ENCODE data around the gene AMHR2.
"Not testable (repeated sequence)": the region's sequence is repeated elsewhere in the genome, so short reads cannot be mapped to it uniquely, and the experiment has no call there.

AMHR2 gene

DNA sequence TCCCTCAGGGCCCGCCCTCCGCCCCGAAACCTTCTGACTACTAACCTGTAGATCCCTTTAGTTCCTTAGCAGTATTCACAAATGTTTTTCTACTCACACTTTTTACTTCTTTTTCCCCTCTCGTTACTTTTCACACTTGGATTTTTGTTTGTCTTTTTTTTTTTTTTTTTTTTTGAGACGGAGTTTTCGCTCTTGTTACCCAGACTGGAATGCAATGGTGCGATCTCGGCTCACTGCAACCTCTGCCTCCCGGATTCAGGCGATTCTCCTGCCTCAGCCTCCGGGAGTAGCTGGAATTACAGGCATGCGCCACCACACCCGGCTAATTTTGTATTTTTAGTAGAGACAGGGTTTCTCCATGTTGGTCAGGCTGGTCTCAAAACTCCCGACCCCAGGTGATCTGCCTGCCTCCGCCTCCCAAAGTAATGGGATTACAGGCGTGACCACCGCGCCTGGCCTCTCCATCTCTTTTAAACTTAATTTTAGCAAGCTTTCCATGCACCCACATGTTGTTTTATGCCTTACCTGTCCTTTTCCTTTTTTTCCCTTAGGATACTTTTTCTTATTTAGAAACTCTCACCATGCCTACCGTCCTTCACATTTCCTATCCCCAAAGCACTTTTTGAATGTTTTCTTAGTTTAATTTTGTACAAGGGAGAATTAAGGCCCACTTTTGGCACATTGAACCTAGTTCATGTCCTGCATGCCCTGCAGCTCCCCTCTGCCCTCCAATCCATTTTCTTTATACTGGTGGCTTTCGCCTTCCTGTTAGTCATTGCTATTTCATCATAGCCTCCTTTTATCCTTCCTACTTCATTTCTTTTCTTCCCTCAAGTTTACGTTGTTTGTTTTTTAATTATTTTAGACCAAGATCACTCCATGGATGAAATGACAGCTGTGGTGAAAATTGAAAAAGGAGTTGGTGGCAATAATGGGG, 42.6 kb upstream of the AMHR2 start:
- peak; percentile 70 for DNase-seq (ENCODE audit: low read depth)
- TF ChIP-seq, protein P1, sequence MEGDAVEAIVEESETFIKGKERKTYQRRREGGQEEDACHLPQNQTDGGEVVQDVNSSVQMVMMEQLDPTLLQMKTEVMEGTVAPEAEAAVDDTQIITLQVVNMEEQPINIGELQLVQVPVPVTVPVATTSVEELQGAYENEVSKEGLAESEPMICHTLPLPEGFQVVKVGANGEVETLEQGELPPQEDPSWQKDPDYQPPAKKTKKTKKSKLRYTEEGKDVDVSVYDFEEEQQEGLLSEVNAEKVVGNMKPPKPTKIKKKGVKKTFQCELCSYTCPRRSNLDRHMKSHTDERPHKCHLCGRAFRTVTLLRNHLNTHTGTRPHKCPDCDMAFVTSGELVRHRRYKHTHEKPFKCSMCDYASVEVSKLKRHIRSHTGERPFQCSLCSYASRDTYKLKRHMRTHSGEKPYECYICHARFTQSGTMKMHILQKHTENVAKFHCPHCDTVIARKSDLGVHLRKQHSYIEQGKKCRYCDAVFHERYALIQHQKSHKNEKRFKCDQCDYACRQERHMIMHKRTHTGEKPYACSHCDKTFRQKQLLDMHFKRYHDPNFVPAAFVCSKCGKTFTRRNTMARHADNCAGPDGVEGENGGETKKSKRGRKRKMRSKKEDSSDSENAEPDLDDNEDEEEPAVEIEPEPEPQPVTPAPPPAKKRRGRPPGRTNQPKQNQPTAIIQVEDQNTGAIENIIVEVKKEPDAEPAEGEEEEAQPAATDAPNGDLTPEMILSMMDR (IDR thresholded peaks at IDR 0.05; ENCODE audit: insufficient read depth, low read depth, low read length, missing control alignments), result no peak
- peak overlapping the region; percentile 50 for H3K4me3 ChIP-seq (ENCODE audit: low read length)

DNA sequence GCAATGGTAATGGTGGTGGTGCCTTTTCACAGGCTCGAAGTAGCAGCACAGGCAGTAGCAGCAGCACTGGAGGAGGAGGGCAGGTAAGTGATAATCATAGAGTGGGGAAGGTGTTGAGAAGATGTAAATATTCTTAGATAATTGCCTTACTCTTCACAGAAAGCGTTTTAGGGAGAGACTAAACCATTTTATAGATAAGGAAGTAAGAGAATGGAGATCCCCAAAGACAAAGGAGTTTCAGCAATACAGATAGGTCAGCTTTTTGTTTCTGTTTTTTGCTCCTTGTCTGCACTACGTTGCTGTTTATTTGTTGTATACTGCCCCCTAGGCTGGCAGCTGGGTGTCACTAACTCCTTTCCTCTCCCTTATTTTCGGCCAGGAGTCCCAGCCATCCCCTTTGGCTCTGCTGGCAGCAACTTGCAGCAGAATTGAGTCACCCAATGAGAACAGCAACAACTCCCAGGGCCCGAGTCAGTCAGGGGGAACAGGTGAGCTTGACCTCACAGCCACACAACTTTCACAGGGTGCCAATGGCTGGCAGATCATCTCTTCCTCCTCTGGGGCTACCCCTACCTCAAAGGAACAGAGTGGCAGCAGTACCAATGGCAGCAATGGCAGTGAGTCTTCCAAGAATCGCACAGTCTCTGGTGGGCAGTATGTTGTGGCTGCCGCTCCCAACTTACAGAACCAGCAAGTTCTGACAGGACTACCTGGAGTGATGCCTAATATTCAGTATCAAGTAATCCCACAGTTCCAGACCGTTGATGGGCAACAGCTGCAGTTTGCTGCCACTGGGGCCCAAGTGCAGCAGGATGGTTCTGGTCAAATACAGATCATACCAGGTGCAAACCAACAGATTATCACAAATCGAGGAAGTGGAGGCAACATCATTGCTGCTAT, 41.7 kb upstream of the AMHR2 start:
- DNase-seq (ENCODE audit: low read depth), result peak; percentile 97
- peak overlapping the region; percentile 50 for H3K4me3 ChIP-seq (ENCODE audit: low read length)
- TF ChIP-seq, protein P1 (IDR thresholded peaks at IDR 0.05; ENCODE audit: insufficient read depth, low read depth, low read length, missing control alignments), result peak; percentile 65

DNA sequence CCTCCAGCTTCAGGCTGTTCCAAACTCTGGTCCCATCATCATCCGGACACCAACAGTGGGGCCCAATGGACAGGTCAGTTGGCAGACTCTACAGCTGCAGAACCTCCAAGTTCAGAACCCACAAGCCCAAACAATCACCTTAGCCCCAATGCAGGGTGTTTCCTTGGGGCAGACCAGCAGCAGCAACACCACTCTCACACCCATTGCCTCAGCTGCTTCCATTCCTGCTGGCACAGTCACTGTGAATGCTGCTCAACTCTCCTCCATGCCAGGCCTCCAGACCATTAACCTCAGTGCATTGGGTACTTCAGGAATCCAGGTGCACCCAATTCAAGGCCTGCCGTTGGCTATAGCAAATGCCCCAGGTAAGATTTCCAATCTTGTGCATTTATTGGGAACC, 40.4 kb upstream of the AMHR2 start:
- TF ChIP-seq, protein P1 (IDR thresholded peaks at IDR 0.05; ENCODE audit: insufficient read depth, low read depth, low read length, missing control alignments), result no peak
- H3K4me3 ChIP-seq (ENCODE audit: low read length), result peak overlapping the region; percentile 25
- DNase-seq (ENCODE audit: low read depth), result peak; percentile 42

DNA sequence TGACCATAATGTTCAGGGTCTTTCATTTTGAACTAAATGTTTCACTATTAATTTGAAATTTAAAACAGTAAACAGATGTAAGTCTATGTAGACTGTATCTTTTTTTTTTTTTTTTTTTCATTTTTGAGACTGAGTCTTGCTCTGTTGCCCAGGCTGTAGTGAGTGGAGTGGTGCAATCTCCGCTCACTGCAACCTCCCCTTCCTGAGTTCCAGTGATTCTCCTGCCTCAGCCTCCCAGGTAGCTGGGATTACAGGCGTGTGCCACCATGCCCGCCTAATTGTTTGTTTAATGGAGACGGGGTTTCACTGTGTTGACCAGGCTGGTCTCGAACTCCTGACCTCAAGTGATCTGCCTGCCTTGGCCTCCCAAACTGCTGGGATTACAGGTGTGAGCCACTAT, 37.3 kb upstream of the AMHR2 start:
- not testable (repeated sequence) for H3K4me3 ChIP-seq (ENCODE audit: low read length); DNase-seq (ENCODE audit: low read depth)

DNA sequence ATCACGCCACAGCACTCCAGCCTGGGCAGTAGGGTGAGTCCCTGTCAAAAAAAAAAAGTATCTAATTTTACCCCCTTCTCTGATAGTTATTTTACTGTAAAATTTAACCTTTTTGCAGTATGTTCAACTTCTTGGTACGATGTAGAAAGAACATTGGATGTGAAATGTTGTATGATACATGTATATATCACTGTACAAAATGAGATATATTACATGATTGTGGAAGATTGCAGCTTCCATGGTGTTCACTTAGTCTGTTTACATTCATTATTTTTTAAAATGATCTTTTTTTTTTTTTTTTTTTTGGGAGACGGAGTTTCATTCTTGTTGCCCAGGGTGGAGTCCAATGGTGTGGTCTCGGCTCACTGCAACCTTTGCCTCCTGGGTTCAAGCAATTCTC, 34.7 kb upstream of the AMHR2 start:
- DNase-seq (ENCODE audit: low read depth), result no peak
- H3K4me3 ChIP-seq (ENCODE audit: low read length), result no peak overlapping the region
- TF ChIP-seq, protein P1 (IDR thresholded peaks at IDR 0.05; ENCODE audit: insufficient read depth, low read depth, low read length, missing control alignments), result no peak

DNA sequence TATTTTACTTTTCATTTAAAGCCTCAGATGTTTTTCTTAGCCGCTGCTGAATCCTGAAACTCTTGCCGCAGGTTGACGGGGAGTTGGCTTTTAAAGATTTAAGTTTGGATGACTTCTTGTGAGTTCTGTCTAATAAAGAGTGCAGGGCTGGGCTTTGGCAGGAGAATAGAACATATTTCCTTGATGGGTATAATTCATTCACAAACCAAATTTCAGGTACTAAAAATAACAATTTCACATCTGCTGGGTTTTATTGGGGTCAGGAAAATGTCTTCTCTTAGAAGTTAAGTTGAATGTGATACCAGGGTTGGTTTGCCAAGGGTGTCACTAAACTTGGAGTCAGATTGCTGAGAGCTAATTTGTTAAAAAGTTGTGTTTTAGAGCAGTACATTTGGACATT, 34.0 kb upstream of the AMHR2 start:
- DNase-seq (ENCODE audit: low read depth), result no peak
- no peak overlapping the region for H3K4me3 ChIP-seq (ENCODE audit: low read length)
- TF ChIP-seq, protein P1 (IDR thresholded peaks at IDR 0.05; ENCODE audit: insufficient read depth, low read depth, low read length, missing control alignments), result no peak

DNA sequence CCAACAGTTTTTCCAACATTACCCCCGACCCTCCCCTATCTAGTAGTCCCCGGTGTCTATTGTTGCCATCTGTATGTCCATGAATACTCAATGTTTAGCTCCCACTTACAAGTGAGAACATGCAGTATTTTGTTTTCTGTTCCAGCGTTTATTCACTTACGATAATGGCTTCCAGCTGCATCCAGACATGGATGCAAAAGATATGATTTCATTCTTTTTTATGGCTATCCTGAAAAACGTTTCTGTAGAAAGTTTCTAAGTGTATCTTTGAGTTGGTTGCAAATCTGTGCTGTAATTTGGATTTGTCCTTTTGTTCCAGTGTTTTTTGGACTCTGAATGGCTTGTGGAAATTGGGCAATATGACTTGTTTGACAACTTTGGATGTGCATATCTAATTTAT, 31.9 kb upstream of the AMHR2 start:
- peak; percentile 50 for DNase-seq (ENCODE audit: low read depth)
- TF ChIP-seq, protein P1 (IDR thresholded peaks at IDR 0.05; ENCODE audit: insufficient read depth, low read depth, low read length, missing control alignments), result no peak
- no peak overlapping the region for H3K4me3 ChIP-seq (ENCODE audit: low read length)
